Measurements from ENCODE around the gene PRKAR1B. TPM values are rescaled to one million over a fixed set of nuclear protein-coding genes. Genes with fewer than 3 reads are reported as not detected.

PRKAR1B gene
- total RNA-seq, 1 donor from 2014 or later: 11.8 TPM

- Histone ChIP-seq H3K4me3 (no peak overlapping the region), H3K4me2 (no peak overlapping the region), H3K27me3 (no peaks in the 10 kb centered on the region), H3K27ac (no peak overlapping the region), H4K20me1 (ENCODE audit: low read depth) (no peaks in the 10 kb centered on the region), H3F3A (ENCODE audit: low read depth) (no peaks in the 10 kb centered on the region), H3K79me2 (ENCODE audit: low read depth) (no peaks in the 10 kb centered on the region), H3K9ac (no peak overlapping the region), H3K4me1 (no peaks in the 10 kb centered on the region), H2AFZ (replicated peaks) (no peak overlapping the region), H3K36me3 (no peaks in the 10 kb centered on the region), H3K9me3 (ENCODE audit: low read depth) (peaks cover under 1% of the 10 kb centered on the region)
- no peaks in the 10 kb centered on the region for H3K4me1 Mint-ChIP-seq
- no peak for DNase-seq (ENCODE audit: low spot score)
- no peaks in the 10 kb centered on the region for H3K9me3 Mint-ChIP-seq
- H3K36me3 Mint-ChIP-seq: no peaks in the 10 kb centered on the region
- H3K27me3 Mint-ChIP-seq (ENCODE audit: insufficient read depth, low read depth): peaks cover 2% of the 10 kb centered on the region
- no peak for TF ChIP-seq EZH2phosphoT487 (IDR thresholded peaks at IDR 0.05)
- TF ChIP-seq, protein P1, sequence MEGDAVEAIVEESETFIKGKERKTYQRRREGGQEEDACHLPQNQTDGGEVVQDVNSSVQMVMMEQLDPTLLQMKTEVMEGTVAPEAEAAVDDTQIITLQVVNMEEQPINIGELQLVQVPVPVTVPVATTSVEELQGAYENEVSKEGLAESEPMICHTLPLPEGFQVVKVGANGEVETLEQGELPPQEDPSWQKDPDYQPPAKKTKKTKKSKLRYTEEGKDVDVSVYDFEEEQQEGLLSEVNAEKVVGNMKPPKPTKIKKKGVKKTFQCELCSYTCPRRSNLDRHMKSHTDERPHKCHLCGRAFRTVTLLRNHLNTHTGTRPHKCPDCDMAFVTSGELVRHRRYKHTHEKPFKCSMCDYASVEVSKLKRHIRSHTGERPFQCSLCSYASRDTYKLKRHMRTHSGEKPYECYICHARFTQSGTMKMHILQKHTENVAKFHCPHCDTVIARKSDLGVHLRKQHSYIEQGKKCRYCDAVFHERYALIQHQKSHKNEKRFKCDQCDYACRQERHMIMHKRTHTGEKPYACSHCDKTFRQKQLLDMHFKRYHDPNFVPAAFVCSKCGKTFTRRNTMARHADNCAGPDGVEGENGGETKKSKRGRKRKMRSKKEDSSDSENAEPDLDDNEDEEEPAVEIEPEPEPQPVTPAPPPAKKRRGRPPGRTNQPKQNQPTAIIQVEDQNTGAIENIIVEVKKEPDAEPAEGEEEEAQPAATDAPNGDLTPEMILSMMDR (IDR thresholded peaks at IDR 0.05): no peak
- H3K4me3 Mint-ChIP-seq: no peak overlapping the region
- no peak overlapping the region for H3K27ac Mint-ChIP-seq
These were observed 95.8 kb downstream of the PRKAR1B start for GRCh38 chr7:631291-631711.

GRCh38 chr7:630539-630938 is 96.5 kb downstream of the PRKAR1B start:
- Mint-ChIP-seq H3K27me3 (ENCODE audit: insufficient read depth, low read depth) (peaks cover 2% of the 10 kb centered on the region), H3K36me3 (peaks cover 2% of the 10 kb centered on the region), H3K27ac (no peak overlapping the region), H3K4me3 (no peak overlapping the region), H3K9me3 (peaks cover 3% of the 10 kb centered on the region), H3K4me1 (no peaks in the 10 kb centered on the region)
- Histone ChIP-seq H3K36me3 (no peaks in the 10 kb centered on the region), H3K9me3 (ENCODE audit: low read depth) (peaks cover 4% of the 10 kb centered on the region), H3K4me3 (no peak overlapping the region), H3F3A (ENCODE audit: low read depth) (peaks cover under 1% of the 10 kb centered on the region), H3K9ac (no peak overlapping the region), H3K79me2 (ENCODE audit: low read depth) (no peaks in the 10 kb centered on the region), H4K20me1 (ENCODE audit: low read depth) (no peaks in the 10 kb centered on the region), H2AFZ (replicated peaks) (no peak overlapping the region), H3K27me3 (no peaks in the 10 kb centered on the region), H3K4me1 (no peaks in the 10 kb centered on the region), H3K4me2 (no peak overlapping the region), H3K27ac (no peak overlapping the region)
- TF ChIP-seq EZH2phosphoT487 (IDR thresholded peaks at IDR 0.05) (no peak), EZH2 (IDR thresholded peaks at IDR 0.05) (no peak)
- TF ChIP-seq, protein P1 (IDR thresholded peaks at IDR 0.05): no peak
- DNase-seq (ENCODE audit: low spot score): no peak

DNA sequence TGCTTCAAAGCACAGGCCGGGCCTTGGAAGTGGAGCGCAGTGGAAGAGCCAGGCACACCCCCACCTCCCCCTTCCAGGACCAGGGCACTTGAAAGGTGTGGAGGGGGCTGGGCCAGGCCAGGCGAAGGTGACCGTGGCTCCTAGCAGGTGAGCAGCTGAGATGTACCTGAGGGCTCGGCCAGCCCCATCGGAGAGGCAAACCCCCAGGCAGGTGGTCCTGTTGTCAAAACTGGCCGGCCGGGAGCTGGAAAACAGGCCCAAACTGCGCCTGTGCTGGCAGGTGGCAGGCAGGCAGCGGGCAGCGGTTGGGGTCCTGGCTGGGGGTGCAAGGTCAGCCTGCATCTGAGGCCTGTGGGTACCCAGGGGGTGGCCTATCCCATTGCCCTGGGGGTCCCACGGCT is 97.0 kb downstream of the PRKAR1B start:
- no peaks in the 10 kb centered on the region for H3K27me3 ChIP-seq
- no peak overlapping the region for H3K9ac ChIP-seq
- Mint-ChIP-seq H3K4me3 (no peak overlapping the region), H3K27ac (no peak overlapping the region), H3K27me3 (ENCODE audit: insufficient read depth, low read depth) (peaks cover 2% of the 10 kb centered on the region), H3K9me3 (peaks cover 6% of the 10 kb centered on the region), H3K4me1 (no peaks in the 10 kb centered on the region), H3K36me3 (peaks cover 4% of the 10 kb centered on the region)
- no peak overlapping the region for H3K27ac ChIP-seq
- no peak overlapping the region for H3K4me2 ChIP-seq
- H3K79me2 ChIP-seq (ENCODE audit: low read depth): no peaks in the 10 kb centered on the region
- peaks cover 9% of the 10 kb centered on the region for H3K9me3 ChIP-seq (ENCODE audit: low read depth)
- no peaks in the 10 kb centered on the region for H3K36me3 ChIP-seq
- H4K20me1 ChIP-seq (ENCODE audit: low read depth): no peaks in the 10 kb centered on the region
- H3F3A ChIP-seq (ENCODE audit: low read depth): peaks cover 4% of the 10 kb centered on the region
- H3K4me1 ChIP-seq: no peaks in the 10 kb centered on the region
- no peak overlapping the region for H3K4me3 ChIP-seq
- TF ChIP-seq EZH2 (IDR thresholded peaks at IDR 0.05): no peak
- no peak for TF ChIP-seq EZH2phosphoT487 (IDR thresholded peaks at IDR 0.05)
- TF ChIP-seq, protein P1 (IDR thresholded peaks at IDR 0.05): no peak
- H2AFZ ChIP-seq (replicated peaks): no peak overlapping the region
- no peak for DNase-seq (ENCODE audit: low spot score)
